ENCODE data around the gene THAP7. TPM values are rescaled to one million over a fixed set of nuclear protein-coding genes. Genes with fewer than 3 reads are reported as not detected.

The THAP7 gene
- total RNA-seq, 1 experiment from 2014 or later, result 24.6 TPM

DNA sequence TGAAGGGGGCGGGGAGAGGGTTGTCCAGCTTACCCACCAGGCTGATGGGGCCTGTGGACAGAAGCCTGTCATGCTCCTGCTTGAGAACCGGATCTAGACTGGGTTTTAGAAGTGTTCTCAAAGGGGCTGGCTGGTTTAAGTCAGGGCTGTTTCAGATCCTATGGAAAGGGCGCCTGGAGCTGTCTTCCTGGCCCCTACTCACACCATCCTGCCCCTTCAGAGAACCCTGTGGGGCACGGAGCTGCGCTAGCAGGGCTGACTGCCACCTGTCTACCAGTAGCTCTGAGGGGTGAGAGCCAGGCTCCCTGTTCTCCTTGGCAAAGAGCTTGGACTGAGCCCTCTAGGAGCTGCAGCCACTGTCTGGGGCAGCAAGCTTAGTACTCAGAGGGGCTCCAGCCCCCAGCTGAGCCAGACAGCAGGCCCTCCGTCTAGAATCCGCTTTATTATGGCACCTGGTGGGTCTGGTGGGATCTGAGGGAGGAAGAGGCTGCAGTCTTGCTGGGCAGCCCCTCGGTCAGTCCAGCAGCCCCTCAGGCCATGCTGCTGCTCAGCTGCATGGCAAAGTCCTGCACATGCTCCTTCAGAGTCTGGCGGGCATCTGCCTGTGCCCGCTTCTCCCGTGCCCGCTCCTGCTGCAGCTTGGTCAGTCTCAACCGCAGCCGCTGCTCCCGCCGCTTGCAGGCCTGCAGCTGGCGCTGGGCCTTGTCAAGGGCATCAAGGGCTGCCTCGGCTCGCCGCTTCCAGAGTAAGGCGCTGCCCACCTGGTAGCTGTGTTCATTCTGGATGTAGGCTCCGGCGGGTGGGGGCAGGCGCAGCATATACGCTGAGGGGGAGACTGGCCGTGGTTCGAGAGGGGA lies 2.3 kb downstream of the THAP7 start:
- peaks cover 11 to 17% of the 10 kb centered on the region in 2 experiments for H3K4me1 Mint-ChIP-seq
- no peak overlapping the region; a peak in 1 of 7 replicates for H3K27ac Mint-ChIP-seq
- H3K4me3 Mint-ChIP-seq, result no peak overlapping the region; a peak in 2 of 5 replicates
- peaks cover 11% of the 10 kb centered on the region for H3K23me2 ChIP-seq (ENCODE audit: insufficient read length, low read depth, low read length, poor library complexity, severe bottlenecking)
- no peaks in the 10 kb centered on the region for H3K27me3 ChIP-seq (ENCODE audit: insufficient read depth, low read length)
- no peak overlapping the region for H2BK5ac ChIP-seq (ENCODE audit: insufficient read length, low read length)
- no peak overlapping the region for H4K5ac ChIP-seq (ENCODE audit: insufficient read length, low read depth, low read length)
- H3K79me2 ChIP-seq (ENCODE audit: insufficient read depth, low read length), result no peaks in the 10 kb centered on the region
- H3T11ph ChIP-seq (ENCODE audit: low read length), result no peak overlapping the region
- no peak overlapping the region for H3K18ac ChIP-seq (ENCODE audit: insufficient read length, low read depth, low read length)
- no peak overlapping the region for H3K23ac ChIP-seq (ENCODE audit: insufficient read length, low read depth, low read length)
- no peaks in the 10 kb centered on the region for H3K79me1 ChIP-seq (ENCODE audit: insufficient read depth, low read depth, low read length, poor library complexity, severe bottlenecking)
- H2BK15ac ChIP-seq (ENCODE audit: low read depth, low read length), result no peak overlapping the region
- peaks cover 2 to 12% (median 3%) of the 10 kb centered on the region in 3 experiments; a peak in 5 of 7 replicates for H3K36me3 Mint-ChIP-seq (ENCODE audit: insufficient read depth in 1 of 3, low read depth in 3 of 3)
- H4K8ac ChIP-seq (replicated peaks; ENCODE audit: insufficient read length, low read depth, low read length), result no peak overlapping the region
- no peak overlapping the region for H3K9ac ChIP-seq (ENCODE audit: extremely low read depth, insufficient read length, low read length)
- no peaks in the 10 kb centered on the region for H3K27me3 Mint-ChIP-seq (ENCODE audit: low read depth)
- H2BK120ac ChIP-seq (ENCODE audit: low read depth, low read length, poor library complexity, severe bottlenecking), result no peak overlapping the region
- H3K4me1 ChIP-seq (ENCODE audit: insufficient read depth, low read length), result no peaks in the 10 kb centered on the region; the same call in 1 of the 2 replicates
- H3K9me3 Mint-ChIP-seq, result no peaks in the 10 kb centered on the region
- H3K4ac ChIP-seq (ENCODE audit: low read depth, low read length), result no peak overlapping the region
- H3K27ac ChIP-seq (ENCODE audit: insufficient read length, low read depth, low read length), result no peak overlapping the region
- no peak overlapping the region for H2AK5ac ChIP-seq (ENCODE audit: insufficient read length, low read length)
- no peak overlapping the region for H4K91ac ChIP-seq (ENCODE audit: insufficient read length, low read depth, low read length)
- no peak for DNase-seq
- H3K4me2 ChIP-seq (ENCODE audit: insufficient read depth, insufficient read length, low read length), result no peak overlapping the region
- H3K56ac ChIP-seq (ENCODE audit: insufficient read length, low read depth, low read length), result no peak overlapping the region
- H3K9me3 ChIP-seq (ENCODE audit: control insufficient read depth, low read depth, low read length), result no peaks in the 10 kb centered on the region
- no peak overlapping the region for H2BK12ac ChIP-seq (ENCODE audit: insufficient read length, low read depth, low read length)
- TF ChIP-seq, protein P1, sequence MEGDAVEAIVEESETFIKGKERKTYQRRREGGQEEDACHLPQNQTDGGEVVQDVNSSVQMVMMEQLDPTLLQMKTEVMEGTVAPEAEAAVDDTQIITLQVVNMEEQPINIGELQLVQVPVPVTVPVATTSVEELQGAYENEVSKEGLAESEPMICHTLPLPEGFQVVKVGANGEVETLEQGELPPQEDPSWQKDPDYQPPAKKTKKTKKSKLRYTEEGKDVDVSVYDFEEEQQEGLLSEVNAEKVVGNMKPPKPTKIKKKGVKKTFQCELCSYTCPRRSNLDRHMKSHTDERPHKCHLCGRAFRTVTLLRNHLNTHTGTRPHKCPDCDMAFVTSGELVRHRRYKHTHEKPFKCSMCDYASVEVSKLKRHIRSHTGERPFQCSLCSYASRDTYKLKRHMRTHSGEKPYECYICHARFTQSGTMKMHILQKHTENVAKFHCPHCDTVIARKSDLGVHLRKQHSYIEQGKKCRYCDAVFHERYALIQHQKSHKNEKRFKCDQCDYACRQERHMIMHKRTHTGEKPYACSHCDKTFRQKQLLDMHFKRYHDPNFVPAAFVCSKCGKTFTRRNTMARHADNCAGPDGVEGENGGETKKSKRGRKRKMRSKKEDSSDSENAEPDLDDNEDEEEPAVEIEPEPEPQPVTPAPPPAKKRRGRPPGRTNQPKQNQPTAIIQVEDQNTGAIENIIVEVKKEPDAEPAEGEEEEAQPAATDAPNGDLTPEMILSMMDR (conservative IDR thresholded peaks at IDR 0.05), result no peak
- H2AFZ ChIP-seq (ENCODE audit: low read length), result no peak overlapping the region
- no peak overlapping the region for H3K14ac ChIP-seq (ENCODE audit: insufficient read depth, low read length)
- no CpG with 5 or more reads among the region's 27 CpGs for WGBS (ENCODE audit: extremely low coverage, insufficient read length, low lambda C conversion rate)
- no peaks in the 10 kb centered on the region for H4K20me1 ChIP-seq (ENCODE audit: control insufficient read depth, insufficient read depth, insufficient read length)
- H2BK20ac ChIP-seq (ENCODE audit: low read depth, low read length, poor library complexity, severe bottlenecking), result no peak overlapping the region

Data from H9 (cell line).